ENCODE measurements around the gene ALPP.

GRCh38 chr2:232342635-232343565 is 35.7 kb upstream of the ALPP start:
- TF ChIP-seq SUZ12 (IDR thresholded peaks at IDR 0.05; ENCODE audit: extremely low read depth, insufficient read depth, insufficient read length), result no peak
- TF ChIP-seq ZNF274 (IDR thresholded peaks at IDR 0.05; ENCODE audit: low read depth, low read length), result no peak

All from NT2/D1 (cell line).